Aorta (tissue), 5 donors: ENCODE results near the gene COX6A2. TPM values are rescaled to one million over a fixed set of nuclear protein-coding genes. Genes with fewer than 3 reads are reported as not detected.

ENCODE experiments used
- ATAC-seq: fragments of 200-7000 bp; cut with Tn5 transposase; one replicate; pipeline ENCODE4 v1.9.1; 2022; ENCODE audit warnings: moderate library complexity; ENCODE audit not compliant: low FRiP score
- DNase-seq, 2 donors: peaks; one replicate each; pipeline ENCODE4 v3.0.0-alpha.2; 2020
- H3K27ac ChIP-seq, 2 donors: one replicate each; pipeline ENCODE4 v1.5.1; 2013; ENCODE audit warnings: low read length in 2 of 2, mild to moderate bottlenecking in 2 of 2, moderate library complexity in 2 of 2, control low read depth in 1 of 2, inconsistent platforms in 1 of 2, low read depth in 1 of 2
- H3K27me3 ChIP-seq, 2 donors: one replicate each; pipeline ENCODE4 v1.6.1; 2013; ENCODE audit warnings: control low read depth in 1 of 2, low read length in 1 of 2, mild to moderate bottlenecking in 1 of 2, moderate library complexity in 1 of 2; ENCODE audit not compliant: insufficient read depth in 2 of 2, control insufficient read depth in 1 of 2
- H3K36me3 ChIP-seq, 2 donors: one replicate each; pipeline ENCODE4 v1.6.1; 2013; ENCODE audit warnings: control low read depth in 1 of 2, low read length in 1 of 2, mild to moderate bottlenecking in 1 of 2; ENCODE audit not compliant: insufficient read depth in 2 of 2, control insufficient read depth in 1 of 2
- H3K4me1 ChIP-seq, 2 donors: one replicate each; pipeline ENCODE4 v1.6.1; 2013; ENCODE audit warnings: low read length in 2 of 2, control low read depth in 1 of 2, mild to moderate bottlenecking in 1 of 2, moderate library complexity in 1 of 2; ENCODE audit not compliant: insufficient read depth in 2 of 2, control insufficient read depth in 1 of 2
- H3K4me3 ChIP-seq, 2 donors: one replicate each; pipeline ENCODE4 v1.5.1; 2013; ENCODE audit warnings: low read length in 2 of 2, control low read depth in 1 of 2, mild to moderate bottlenecking in 1 of 2
- H3K9me3 ChIP-seq: one replicate; pipeline ENCODE4 v1.6.1; 2013; ENCODE audit warnings: mild to moderate bottlenecking, low read length; ENCODE audit not compliant: control insufficient read depth
- WGBS, 2 donors: extraction: QIAGEN DNeasy Blood & Tissue Kit; methylation state at CpG; one replicate each; pipeline ENCODE4 v1.1.7; 2013; 5-methylcytosine and 5-hydroxymethylcytosine counted together
- intact Hi-C, 2 donors: fragments of 100-400 bp; cut with DNase I; formaldehyde crosslinking; loops; one replicate each; pipeline versions ENCODE4 v1.14.2 to v1.15.0; 2022
- polyA plus RNA-seq, 2 donors: library from polyadenylated mRNA; stranded (reverse); fragments of 200-250 nt; gene quantifications; one replicate each; pipeline ENCODE4 v1.2.3, GENCODE V29; 2013
- total RNA-seq, 2 donors: library from RNA; stranded (reverse); fragmentation: NEBNext Ultra II Directional; extraction: Animal tissue kit (Norgen Biotek cat#: 25700); gene quantifications; one replicate each; pipeline ENCODE4 v1.2.1, GENCODE V29; 2021
- donor health status: healthy with polysubstance abuse.
- donor health status: Bipolar disorder and iron deficiency.
- donor health status: DM: no; HTN: no; CAD: no.
- donor health status: DM: no; HTN: no; CAD: no.
- donor health status: DM: yes; HTN: yes; CAD: no.

Gene COX6A2
- total and polyA plus RNA-seq, 4 donors = 3.0 to 10.6 TPM; not detected in 2

DNA sequence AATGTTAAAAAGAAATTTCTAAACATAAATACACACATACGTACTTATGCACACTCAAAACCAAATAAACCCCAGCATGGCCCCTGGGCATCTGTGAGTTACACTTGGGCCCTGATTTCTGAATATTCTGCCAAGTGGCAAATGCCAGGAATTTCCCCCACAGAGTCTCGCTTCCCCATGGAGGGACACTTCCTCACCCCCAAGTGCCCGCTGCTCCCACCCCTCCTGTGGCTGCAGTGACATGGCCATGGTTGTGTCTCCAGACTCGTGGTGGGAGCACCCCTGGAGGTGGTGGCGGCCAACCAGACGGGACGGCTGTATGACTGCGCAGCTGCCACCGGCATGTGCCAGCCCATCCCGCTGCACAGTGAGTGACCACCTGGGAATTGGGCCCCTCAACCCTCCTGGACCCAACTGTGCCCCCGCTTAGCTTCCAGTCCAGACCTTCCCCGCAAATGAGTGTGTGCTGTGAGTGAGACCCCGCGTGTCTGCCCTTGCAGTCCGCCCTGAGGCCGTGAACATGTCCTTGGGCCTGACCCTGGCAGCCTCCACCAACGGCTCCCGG, 31.0 kb downstream of the COX6A2 start:
- no peak overlapping the region for H3K4me3 ChIP-seq
- H3K27me3 ChIP-seq = no peaks in the 10 kb centered on the region
- WGBS, 2 donors = 77 to 78% methylated on average over 18 of the region's 18 CpGs
- DNase-seq (peak in 1 of 2 donors; percentile 66), ATAC-seq (no peak)
- H3K27ac ChIP-seq = no peak overlapping the region
- H3K4me1 ChIP-seq = no peaks in the 10 kb centered on the region
- H3K9me3 ChIP-seq = peaks cover 6% of the 10 kb centered on the region
- intact Hi-C loops = no loop called here
- no peaks in the 10 kb centered on the region for H3K36me3 ChIP-seq

DNA sequence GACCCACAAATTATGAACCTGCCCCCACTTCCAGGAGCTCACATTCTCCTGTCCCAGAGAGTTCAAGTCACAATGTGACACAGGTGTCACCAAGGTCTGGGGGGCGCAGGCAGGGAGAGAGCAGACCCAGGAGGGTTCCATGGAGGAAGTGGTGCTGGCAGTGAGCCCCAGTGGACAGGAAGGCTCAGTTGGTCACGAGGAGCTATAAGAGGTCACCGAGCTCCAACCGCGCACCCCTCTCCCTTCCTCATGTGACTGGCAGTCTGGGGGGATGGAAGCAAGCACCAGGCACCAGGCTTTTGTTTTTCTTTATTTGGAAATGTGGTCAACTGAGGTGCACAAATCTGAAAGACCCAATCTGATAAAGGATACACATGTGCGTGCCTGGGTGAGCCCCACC, 32.5 kb downstream of the COX6A2 start:
- WGBS, 2 donors = 76 to 84% methylated on average over 6 of the region's 6 CpGs
- H3K4me1 ChIP-seq = no peaks in the 10 kb centered on the region
- H3K9me3 ChIP-seq = peaks cover 6% of the 10 kb centered on the region
- H3K27ac ChIP-seq = no peak overlapping the region
- intact Hi-C loops = no loop called here
- H3K36me3 ChIP-seq = no peaks in the 10 kb centered on the region
- no peaks in the 10 kb centered on the region for H3K27me3 ChIP-seq
- DNase-seq (peak in 1 of 2 donors; percentile 82), ATAC-seq (no peak)
- H3K4me3 ChIP-seq = no peak overlapping the region

DNA sequence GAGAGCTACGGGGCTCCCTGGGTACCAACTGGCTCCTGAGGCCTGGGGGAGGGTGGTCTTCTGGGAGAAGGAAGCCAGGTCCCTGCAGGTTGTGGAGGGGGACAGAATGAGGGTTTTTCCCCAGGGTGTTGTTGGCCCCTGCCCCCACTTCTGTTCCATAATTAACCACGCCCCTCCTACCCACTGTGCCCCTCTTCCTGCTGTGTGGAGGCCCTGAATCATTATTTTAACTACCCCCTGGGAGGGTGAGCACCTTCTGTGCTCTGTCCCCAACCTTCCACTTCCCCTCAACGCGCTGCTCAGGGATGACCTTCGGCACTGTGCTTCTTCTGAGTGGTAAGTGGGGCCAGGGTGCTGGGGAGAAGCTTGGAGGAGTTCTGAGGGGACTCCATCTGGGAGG, 35.1 kb downstream of the COX6A2 start, which contains the start of gene ITGAD:
TSS of gene ITGAD (plus strand) at position 280 of the 400 bp plus-strand sequence. CDS start at position 306, 26 bp downstream.
- no peaks in the 10 kb centered on the region for H3K27me3 ChIP-seq
- ATAC-seq (no peak), DNase-seq (peak; percentile 24 to 62)
- H3K4me3 ChIP-seq = no peak within 1 kb of the TSS
- H3K9me3 ChIP-seq = no peaks in the 10 kb centered on the region
- no peak within 1 kb of the TSS for H3K27ac ChIP-seq
- H3K36me3 ChIP-seq = no peaks in the 10 kb centered on the region
- WGBS, 2 donors = 55 to 59% methylated on average over 5 of the region's 5 CpGs
- H3K4me1 ChIP-seq = no peaks in the 10 kb centered on the region
- intact Hi-C loops = no loop called here

DNA sequence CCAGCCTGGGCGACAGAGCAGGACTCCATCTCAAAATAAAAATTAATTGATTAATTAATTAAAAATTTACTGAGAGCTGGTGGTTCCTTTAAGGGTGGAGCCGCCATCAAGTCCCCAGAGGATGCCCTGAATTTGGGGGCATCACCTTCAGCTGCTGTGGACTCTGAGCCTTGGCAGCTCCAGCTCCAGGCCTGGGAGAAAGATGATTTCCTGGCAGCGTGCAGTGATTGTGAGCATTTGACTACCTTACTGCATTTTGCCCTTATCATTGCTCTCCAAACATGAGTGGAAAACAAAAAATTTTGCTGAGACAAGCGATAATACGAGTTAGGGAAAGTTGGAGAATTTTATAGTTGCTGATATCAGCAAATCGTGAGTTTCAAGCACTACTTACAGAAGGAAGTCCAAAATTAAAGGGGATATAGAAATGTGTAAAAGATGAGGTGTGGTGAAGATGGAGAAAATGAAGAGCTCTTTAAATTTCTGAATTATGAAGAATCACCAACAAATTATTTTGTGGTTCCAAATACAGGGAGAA, 37.6 kb downstream of the COX6A2 start:
- no peaks in the 10 kb centered on the region for H3K36me3 ChIP-seq
- intact Hi-C loops = no loop called here
- no peaks in the 10 kb centered on the region for H3K4me1 ChIP-seq
- no peak overlapping the region for H3K27ac ChIP-seq
- ATAC-seq (no peak), DNase-seq (peak in 1 of 2 donors; percentile 17)
- H3K27me3 ChIP-seq = no peaks in the 10 kb centered on the region
- no peak overlapping the region for H3K4me3 ChIP-seq
- H3K9me3 ChIP-seq = no peaks in the 10 kb centered on the region
- WGBS, 2 donors = 56 to 58% methylated on average over 6 of the region's 6 CpGs

DNA sequence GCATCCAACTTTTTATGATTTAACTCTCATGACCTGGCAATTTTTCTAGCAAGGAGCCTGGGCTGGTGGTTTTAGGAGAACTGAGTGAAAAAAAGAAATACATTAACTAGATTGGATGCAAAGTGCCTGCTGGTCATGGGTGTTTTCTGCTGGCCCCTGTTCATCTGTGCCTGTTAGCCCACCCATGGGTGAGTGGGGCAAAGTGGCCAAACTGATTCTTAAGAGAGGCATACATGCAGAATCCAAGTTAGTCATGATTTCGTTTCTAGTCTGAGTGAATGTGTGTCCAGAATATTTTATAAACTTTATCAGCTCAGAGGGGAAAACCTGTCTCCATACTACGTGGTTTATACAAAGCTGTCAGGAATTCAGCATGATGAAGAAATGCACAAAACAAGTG, 39.6 kb downstream of the COX6A2 start:
- Histone ChIP-seq H3K27ac (no peak overlapping the region), H3K27me3 (no peaks in the 10 kb centered on the region), H3K9me3 (no peaks in the 10 kb centered on the region), H3K4me1 (no peaks in the 10 kb centered on the region), H3K4me3 (no peak overlapping the region), H3K36me3 (no peaks in the 10 kb centered on the region)
- ATAC-seq (no peak), DNase-seq (peak in 1 of 2 donors; percentile 2)
- intact Hi-C loops = no loop called here
- WGBS, 2 donors = 53 to 54% methylated on average over 2 of the region's 2 CpGs

DNA sequence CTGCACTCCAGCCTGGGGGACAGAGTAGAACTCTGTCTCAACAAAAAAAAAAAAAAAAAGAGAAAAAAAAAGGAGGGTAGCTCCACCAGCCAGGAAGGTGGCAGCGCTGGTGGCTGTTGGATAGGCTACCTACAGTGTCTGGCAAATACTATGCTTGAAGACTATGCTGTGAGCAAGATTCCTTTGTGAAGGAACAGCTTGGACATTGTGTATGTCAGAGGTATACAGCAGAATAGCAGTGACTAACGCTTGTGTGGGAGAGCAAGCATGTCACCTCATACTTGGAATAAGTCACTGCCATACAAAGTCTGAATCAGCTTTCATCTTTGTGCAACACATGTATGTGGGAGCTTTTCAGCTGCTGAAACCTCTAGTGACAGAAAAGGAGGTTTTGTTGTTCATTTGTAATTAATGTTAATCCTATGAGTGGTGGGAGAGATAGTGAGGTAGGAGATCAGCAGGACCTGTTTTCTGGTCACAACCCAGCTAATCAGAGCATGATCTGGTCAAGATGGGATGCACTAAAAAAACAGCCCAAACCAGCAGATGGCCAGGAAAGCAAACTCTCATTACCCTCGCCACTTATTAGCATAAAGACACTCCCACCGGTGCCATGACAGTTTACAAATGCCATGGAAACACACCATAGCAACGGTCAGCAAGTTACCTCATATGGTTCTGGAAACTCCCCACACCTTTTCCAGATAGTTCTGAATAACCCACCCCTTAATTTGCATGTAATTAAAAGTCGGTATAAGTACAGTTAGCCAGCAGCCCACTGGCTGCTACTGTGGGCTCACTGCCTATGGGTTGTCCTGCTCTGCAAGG, 41.8 kb downstream of the COX6A2 start:
- intact Hi-C loops = no loop called here
- Histone ChIP-seq H3K27me3 (no peaks in the 10 kb centered on the region), H3K4me1 (no peaks in the 10 kb centered on the region), H3K27ac (no peak overlapping the region), H3K36me3 (no peaks in the 10 kb centered on the region), H3K9me3 (no peaks in the 10 kb centered on the region), H3K4me3 (no peak overlapping the region)
- peak in 1 of 2 donors; percentile 24 for DNase-seq
- ATAC-seq = no peak
- 57 to 58% methylated on average over 6 of the region's 6 CpGs for WGBS, 2 donors

DNA sequence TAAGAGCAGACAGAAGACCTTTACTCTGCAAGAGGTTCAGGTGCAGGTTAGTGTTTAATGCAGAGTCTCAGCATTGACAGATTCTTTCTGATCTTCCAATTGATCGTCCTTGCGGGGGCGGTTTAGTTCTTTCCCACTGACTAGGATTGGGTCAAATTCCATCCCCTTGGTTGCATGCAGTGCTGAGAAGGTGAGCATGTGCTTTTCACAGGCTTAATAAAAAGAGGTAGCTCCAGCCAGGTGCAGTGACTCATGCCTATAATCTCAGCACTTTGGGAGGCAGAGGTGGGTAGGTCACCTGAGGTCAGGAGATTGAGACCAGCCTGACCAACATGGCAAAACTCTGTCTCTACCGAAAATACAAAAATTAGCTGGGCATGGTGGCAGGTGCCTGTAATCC, 42.5 kb downstream of the COX6A2 start:
- WGBS, 2 donors = 86 to 90% methylated on average over 4 of the region's 4 CpGs
- Histone ChIP-seq H3K4me1 (no peaks in the 10 kb centered on the region), H3K27ac (no peak overlapping the region), H3K36me3 (no peaks in the 10 kb centered on the region), H3K4me3 (no peak overlapping the region), H3K9me3 (no peaks in the 10 kb centered on the region), H3K27me3 (no peaks in the 10 kb centered on the region)
- ATAC-seq = no peak
- intact Hi-C loops = no loop called here
- DNase-seq = peak in 1 of 2 donors; percentile 1

DNA sequence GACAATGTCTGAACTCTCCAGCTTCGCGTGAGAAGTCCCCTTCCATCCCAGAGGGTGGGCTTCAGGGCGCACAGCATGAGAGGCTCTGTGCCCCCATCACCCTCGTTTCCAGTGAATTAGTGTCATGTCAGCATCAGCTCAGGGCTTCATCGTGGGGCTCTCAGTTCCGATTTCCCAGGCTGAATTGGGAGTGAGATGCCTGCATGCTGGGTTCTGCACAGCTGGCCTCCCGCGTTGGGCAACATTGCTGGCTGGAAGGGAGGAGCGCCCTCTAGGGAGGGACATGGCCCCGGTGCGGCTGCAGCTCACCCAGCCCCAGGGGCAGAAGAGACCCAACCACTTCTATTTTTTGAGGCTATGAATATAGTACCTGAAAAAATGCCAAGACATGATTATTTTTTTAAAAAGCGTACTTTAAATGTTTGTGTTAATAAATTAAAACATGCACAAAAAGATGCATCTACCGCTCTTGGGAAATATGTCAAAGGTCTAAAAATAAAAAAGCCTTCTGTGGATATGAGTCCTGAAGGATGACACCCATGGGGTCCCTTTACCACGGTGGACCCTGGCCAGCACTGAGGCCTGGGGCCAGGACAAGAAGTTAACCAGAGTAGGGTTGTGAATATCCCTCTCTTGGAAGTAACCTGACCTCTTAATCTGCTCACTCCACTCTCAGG, 45.5 kb downstream of the COX6A2 start:
- DNase-seq = peak; percentile 79 to 85

More for the DNA sequence above, 45.5 kb downstream of the COX6A2 start:
- H3K4me1 ChIP-seq = no peaks in the 10 kb centered on the region
- H3K4me3 ChIP-seq = no peak overlapping the region
- no peaks in the 10 kb centered on the region for H3K9me3 ChIP-seq
- no peaks in the 10 kb centered on the region for H3K36me3 ChIP-seq
- H3K27me3 ChIP-seq = no peaks in the 10 kb centered on the region
- intact Hi-C loops = no loop called here
- ATAC-seq = no peak
- no peak overlapping the region for H3K27ac ChIP-seq
- WGBS, 2 donors = 19 to 23% methylated on average over 14 of the region's 14 CpGs
